ENCODE results near the gene BRICD5. TPM values are rescaled to one million over a fixed set of nuclear protein-coding genes. Genes with fewer than 3 reads are reported as not detected.
A peak's percentile ranks its signal among the peaks of the same experiment; 100 is the strongest.

Gene BRICD5
- total RNA-seq, 3 donors from 2014 or later, result 8.4 to 12.3 (median 12.1) TPM

- no peak for TF ChIP-seq CTCF (IDR thresholded peaks at IDR 0.05)
- DNase-seq, result peak; percentile 77 to 90 (median 85)
- peak; percentile 88 for ATAC-seq
- H3K9me3 ChIP-seq, result no peaks in the 10 kb centered on the region
- peaks cover 43% of the 10 kb centered on the region for H3K4me1 ChIP-seq (ENCODE audit: low read depth)
- intact Hi-C loops (cut with DNase I, micrococcal nuclease), result no loop called here
- no peaks in the 10 kb centered on the region for H3K36me3 ChIP-seq (ENCODE audit: low read depth)
- H3K4me3 ChIP-seq, result no peak overlapping the region
These were observed 47.3 kb downstream of the BRICD5 start for GRCh38 chr16:2163211-2163881.

- no peaks in the 10 kb centered on the region for H3K9me3 ChIP-seq
- H3K36me3 ChIP-seq (ENCODE audit: low read depth), result no peaks in the 10 kb centered on the region
- H3K4me3 ChIP-seq, result no peak overlapping the region
- H3K4me1 ChIP-seq (ENCODE audit: low read depth), result peaks cover 49% of the 10 kb centered on the region
- DNase-seq (peak in 1 of 3 donors; percentile 37), ATAC-seq (peak; percentile 5)
- TF ChIP-seq CTCF (IDR thresholded peaks at IDR 0.05), result no peak
- intact Hi-C loops (cut with DNase I, micrococcal nuclease), result no loop called here
These were observed 48.0 kb downstream of the BRICD5 start for GRCh38 chr16:2162676-2163118.

- no peak for DNase-seq
- intact Hi-C loops (cut with DNase I, micrococcal nuclease), result no loop called here
- no peak for ATAC-seq
- H3K4me1 ChIP-seq (ENCODE audit: low read depth), result peaks cover 56% of the 10 kb centered on the region
- H3K9me3 ChIP-seq, result no peaks in the 10 kb centered on the region
- TF ChIP-seq CTCF (IDR thresholded peaks at IDR 0.05), result no peak
- H3K4me3 ChIP-seq, result no peak overlapping the region
- H3K36me3 ChIP-seq (ENCODE audit: low read depth), result no peaks in the 10 kb centered on the region
These were observed 48.8 kb downstream of the BRICD5 start for GRCh38 chr16:2161911-2162310.

GRCh38 chr16:2160915-2161551, 49.6 kb downstream of the BRICD5 start:
- no peak for TF ChIP-seq CTCF (IDR thresholded peaks at IDR 0.05)
- intact Hi-C loops (cut with DNase I, micrococcal nuclease), result no loop called here
- ATAC-seq, result no peak
- Histone ChIP-seq H3K4me1 (ENCODE audit: low read depth) (peaks cover 62% of the 10 kb centered on the region), H3K9me3 (no peaks in the 10 kb centered on the region), H3K36me3 (ENCODE audit: low read depth) (no peaks in the 10 kb centered on the region), H3K4me3 (no peak overlapping the region)
- DNase-seq, result peak in 1 of 3 donors; percentile 29

Other genes with a start within 250 kb of the BRICD5 start
- 1,000 to 10,000 TPM; 1,284 to 2,138 (median 1,849) TPM for gene RPS2, start 246.0 kb downstream of the BRICD5 start, total RNA-seq
- not detected for gene RNF151, start 244.0 kb downstream of the BRICD5 start, total RNA-seq
- 10 to 100 TPM; 21.6 to 25.5 (median 24.0) TPM for gene TBL3, start 238.8 kb downstream of the BRICD5 start, total RNA-seq
- gene NOXO1, start 229.4 kb downstream of the BRICD5 start, total RNA-seq, result 10 to 100 TPM; 12.2 to 39.9 (median 27.1) TPM
- gene GFER, start 226.7 kb downstream of the BRICD5 start, total RNA-seq, result 10 to 100 TPM; 42.1 to 75.5 (median 68.8) TPM
- gene SYNGR3, start 220.9 kb downstream of the BRICD5 start, total RNA-seq, result 1 to 10 TPM; 1.3 to 7.9 (median 1.5) TPM
- 10 to 100 TPM; 41.9 to 45.4 (median 42.4) TPM for gene ZNF598, start 201.0 kb downstream of the BRICD5 start, total RNA-seq
- gene NPW, start 191.1 kb downstream of the BRICD5 start, total RNA-seq, result 1 to 10 TPM in 1 of 3 donors, under 1 TPM in 2; 0.32 to 2.1 (median 0.60) TPM
- 10 to 100 TPM; 54.5 to 65.4 (median 60.0) TPM for gene NHERF2, start 184.0 kb downstream of the BRICD5 start, total RNA-seq
- gene NTHL1, start 163.0 kb downstream of the BRICD5 start, total RNA-seq, result 10 to 100 TPM; 23.5 to 28.2 (median 24.5) TPM
- gene TSC2, start 162.9 kb downstream of the BRICD5 start, total RNA-seq, result 100 to 1,000 TPM; 140 to 161 (median 150) TPM
- gene PKD1, start 75.0 kb downstream of the BRICD5 start, total RNA-seq, result 100 to 1,000 TPM in 1 of 3 donors, 10 to 100 TPM in 2; 63.9 to 233 (median 80.8) TPM
- gene RAB26, start 62.2 kb downstream of the BRICD5 start, total RNA-seq, result 10 to 100 TPM in 2 of 3 donors, 1 to 10 TPM in 1; 3.8 to 28.3 (median 15.7) TPM
- 100 to 1,000 TPM in 1 of 3 donors, 10 to 100 TPM in 2; 91.5 to 104 (median 94.0) TPM for gene TRAF7, start 55.1 kb downstream of the BRICD5 start, total RNA-seq
- 1 to 10 TPM in 2 of 3 donors, under 1 TPM in 1; 0.06 to 1.5 (median 1.0) TPM for gene CASKIN1, start 14.3 kb downstream of the BRICD5 start, total RNA-seq
- 10 to 100 TPM; 25.5 to 30.9 (median 29.8) TPM for gene MLST8, start 5.4 kb downstream of the BRICD5 start, total RNA-seq
- 10 to 100 TPM; 15.5 to 19.7 (median 17.6) TPM for gene PGP, start 4.0 kb upstream of the BRICD5 start, total RNA-seq
- gene E4F1, start 12.7 kb upstream of the BRICD5 start, total RNA-seq, result 10 to 100 TPM; 23.5 to 28.3 (median 24.2) TPM
- 1 to 10 TPM in 2 of 3 donors, under 1 TPM in 1; 0.87 to 1.9 (median 1.1) TPM for gene DNASE1L2, start 25.6 kb upstream of the BRICD5 start, total RNA-seq
- gene ECI1, start 40.7 kb upstream of the BRICD5 start, total RNA-seq, result 100 to 1,000 TPM in 1 of 3 donors, 10 to 100 TPM in 2; 88.5 to 129 (median 95.5) TPM
- 100 to 1,000 TPM; 125 to 144 (median 125) TPM for gene RNPS1, start 57.3 kb upstream of the BRICD5 start, total RNA-seq
- gene ABCA3, start 129.9 kb upstream of the BRICD5 start, total RNA-seq, result 10 to 100 TPM in 1 of 3 donors, 1 to 10 TPM in 2; 3.0 to 13.5 (median 3.4) TPM
- gene CCNF, start 218.6 kb upstream of the BRICD5 start, total RNA-seq, result 10 to 100 TPM in 1 of 3 donors, 1 to 10 TPM in 2; 3.4 to 12.7 (median 3.7) TPM
- gene TEDC2, start 249.2 kb upstream of the BRICD5 start, total RNA-seq, result 1 to 10 TPM; 1.1 to 5.5 (median 2.8) TPM

Measured in mucosa of descending colon (tissue), 3 donors.